Colonic mucosa (tissue), 4 donors: Measurements from ENCODE around the gene PIEZO2. TPM values are rescaled to one million over a fixed set of nuclear protein-coding genes. Genes with fewer than 3 reads are reported as not detected.

Source experiments
- DNase-seq: peaks from one replicate; pipeline ENCODE4 v3.0.0-alpha.2; 2020
- H3K27ac ChIP-seq: fragments of 200-600 bp; one replicate; pipeline ENCODE4 v1.8.0; 2021
- H3K27me3 ChIP-seq: fragments of 200-600 bp; one replicate; pipeline ENCODE4 v1.8.0; 2021
- H3K36me3 ChIP-seq: fragments of 200-600 bp; one replicate; pipeline ENCODE4 v1.8.0; 2021
- H3K4me1 ChIP-seq: fragments of 200-600 bp; one replicate; pipeline ENCODE4 v1.8.0; 2021; ENCODE audit warnings: mild to moderate bottlenecking
- H3K4me3 ChIP-seq: fragments of 200-600 bp; one replicate; pipeline ENCODE4 v1.8.0; 2021
- H3K9ac ChIP-seq, 2 donors: one replicate each; pipeline ENCODE4 v1.7.0; 2013; ENCODE audit warnings: control low read depth in 2 of 2, low read depth in 2 of 2, low read length in 2 of 2
- H3K9me3 ChIP-seq: fragments of 200-600 bp; one replicate; pipeline ENCODE4 v1.8.0; 2021
- CTCF ChIP-seq: fragments of 200-600 bp; IDR thresholded peaks from one replicate; pipeline ENCODE4 v1.8.0; 2022; ENCODE audit warnings: antibody characterized with exemption, mild to moderate bottlenecking
- intact Hi-C: fragments of 100-400 bp; cut with DNase I; formaldehyde crosslinking; loops from one replicate; pipeline ENCODE4 v1.14.1; 2022
- total RNA-seq, 2 donors: library from RNA; stranded (reverse); fragmentation: NEBNext Ultra II Directional in 1 of 2; extraction: Animal tissue kit (Norgen Biotek cat#: 25700) in 1 of 2; gene quantifications; one replicate each; pipeline ENCODE4 v1.2.1, GENCODE V29; 2021
- donor health status: healthy.
- donor health status: DM: no; HTN: no; CAD: no.
- donor health status: DM: no; HTN: no; CAD: no.

The PIEZO2 gene
- total RNA-seq, 2 donors from 2014 or later: 0.79 to 4.0 TPM

- H3K36me3 ChIP-seq: no peaks in the 10 kb centered on the region
- DNase-seq: no peak
- no peaks in the 10 kb centered on the region for H3K9me3 ChIP-seq
- peak overlapping the region in 1 of 2 donors; percentile 41 for H3K9ac ChIP-seq
- intact Hi-C loops: no loop called here
- no peak for TF ChIP-seq CTCF
- H3K27ac ChIP-seq: no peak overlapping the region
- H3K4me3 ChIP-seq: peak overlapping the region; percentile 21
- peaks cover 30% of the 10 kb centered on the region for H3K27me3 ChIP-seq
- no peaks in the 10 kb centered on the region for H3K4me1 ChIP-seq
Measured at GRCh38 chr18:11148680-11149440, 509 bp downstream of the PIEZO2 start.

- no peaks in the 10 kb centered on the region for H3K9me3 ChIP-seq
- H3K4me1 ChIP-seq: no peaks in the 10 kb centered on the region
- H3K4me3 ChIP-seq: peak overlapping the region; percentile 21
- H3K36me3 ChIP-seq: no peaks in the 10 kb centered on the region
- no peak overlapping the region for H3K27ac ChIP-seq
- DNase-seq: no peak
- no peak for TF ChIP-seq CTCF
- H3K9ac ChIP-seq: peak overlapping the region in 1 of 2 donors; percentile 41
- peaks cover 30% of the 10 kb centered on the region for H3K27me3 ChIP-seq
- intact Hi-C loops: no loop called here
Measured at GRCh38 chr18:11147962-11148679, 1.2 kb downstream of the PIEZO2 start.

- no peaks in the 10 kb centered on the region for H3K36me3 ChIP-seq
- DNase-seq: no peak
- H3K4me1 ChIP-seq: no peaks in the 10 kb centered on the region
- H3K9ac ChIP-seq: no peak overlapping the region
- TF ChIP-seq CTCF: no peak
- no peak overlapping the region for H3K4me3 ChIP-seq
- H3K9me3 ChIP-seq: no peaks in the 10 kb centered on the region
- no peak overlapping the region for H3K27ac ChIP-seq
- H3K27me3 ChIP-seq: peaks cover 30% of the 10 kb centered on the region
- intact Hi-C loops: no loop called here
Measured at GRCh38 chr18:11147371-11147951, 1.9 kb downstream of the PIEZO2 start.

GRCh38 chr18:11146947-11147345 is 2.4 kb downstream of the PIEZO2 start:
- H3K9ac ChIP-seq: no peak overlapping the region
- intact Hi-C loops: no loop called here
- H3K4me3 ChIP-seq: no peak overlapping the region

More at GRCh38 chr18:11146947-11147345, 2.4 kb downstream of the PIEZO2 start:
- H3K36me3 ChIP-seq: no peaks in the 10 kb centered on the region
- H3K9me3 ChIP-seq: no peaks in the 10 kb centered on the region
- TF ChIP-seq CTCF: no peak
- DNase-seq: no peak
- H3K4me1 ChIP-seq: no peaks in the 10 kb centered on the region
- no peak overlapping the region for H3K27ac ChIP-seq
- peaks cover 30% of the 10 kb centered on the region for H3K27me3 ChIP-seq
